ENCODE measurements around the gene NSMCE4A. TPM values are rescaled to one million over a fixed set of nuclear protein-coding genes. Genes with fewer than 3 reads are reported as not detected.

Gene NSMCE4A
- total and polyA plus RNA-seq, 9 of the 15 experiments (the other 6 are each of a cell fraction or from before 2014, with no cell fraction given) = 8.4 to 88.5 (median 46.4) TPM

DNA sequence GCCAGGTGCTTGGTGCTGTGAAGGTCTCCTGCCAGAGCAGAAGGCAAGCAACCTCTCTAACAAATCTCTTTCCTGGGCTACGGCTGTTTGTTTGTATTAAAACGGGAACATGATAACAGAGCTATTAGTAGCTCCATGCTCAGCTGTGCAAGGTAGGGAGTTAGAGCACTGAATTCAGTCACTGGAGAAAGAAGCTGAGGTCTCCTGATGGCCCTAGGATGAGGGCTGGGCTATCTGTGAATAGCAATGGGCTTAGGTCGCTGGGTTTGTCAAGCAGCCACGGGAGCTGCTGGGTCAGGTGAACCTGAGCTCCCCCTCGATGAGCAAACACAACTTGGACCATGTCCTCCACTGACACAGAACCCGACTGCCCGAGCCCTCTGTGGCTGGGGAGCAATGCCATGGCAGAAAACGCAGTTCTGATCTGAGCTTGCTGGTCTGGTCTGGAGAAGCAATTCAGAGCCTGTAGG is 38.3 kb upstream of the NSMCE4A start:
- FAIRE-seq (no peak), ATAC-seq (no peak), DNase-seq (ENCODE audit: extremely low read depth in 1 of 4, low spot score in 3 of 4) (no peak)
- Histone ChIP-seq H3K79me2 (ENCODE audit: control insufficient read depth, insufficient read depth, low read length) (no peaks in the 10 kb centered on the region), H3K4me3 (no peak overlapping the region), H4K20me1 (replicated peaks; ENCODE audit: control insufficient read depth, insufficient read depth, low read length) (no peaks in the 10 kb centered on the region), H2AFZ (ENCODE audit: low read depth, low read length) (no peak overlapping the region), H3K9me3 (replicated peaks; ENCODE audit: control insufficient read depth, insufficient read depth, low read depth, low read length) (no peaks in the 10 kb centered on the region), H3K4me2 (ENCODE audit: insufficient read depth, low read length) (no peak overlapping the region), H3K27ac (ENCODE audit: extremely low read depth, low read depth, low read length) (no peak overlapping the region), H3K9me1 (ENCODE audit: control insufficient read depth, insufficient read depth, low read length) (no peaks in the 10 kb centered on the region), H3K36me3 (ENCODE audit: control insufficient read depth, insufficient read depth, low read length) (no peaks in the 10 kb centered on the region), H3K9ac (ENCODE audit: insufficient read depth in 1 of 2, low read depth in 2 of 2, low read length in 2 of 2) (no peak overlapping the region), H3K4me1 (replicated peaks in 1 of 2; ENCODE audit: control insufficient read depth in 2 of 2, insufficient read depth in 2 of 2, low read length in 2 of 2) (no peaks in the 10 kb centered on the region), H3K27me3 (ENCODE audit: control insufficient read depth in 2 of 2, insufficient read depth in 2 of 2, low read length in 2 of 2) (peaks cover 9 to 37% of the 10 kb centered on the region in 2 experiments)
- 3% methylated on average over 6 of the region's 8 CpGs for WGBS (ENCODE audit: insufficient coverage, low coverage, missing lambda C conversion rate)
- BruUV-seq (replicated peaks) = no TSS peak
- intact Hi-C loops (cut with micrococcal nuclease) (no loop called here), in situ Hi-C loops (cut with MboI) (no loop called here)
- ChIA-PET POLR2A (no interaction called here), CTCF (ENCODE audit: low intra/inter-chr PET ratio) (no interaction called here)
- no peak for TF ChIP-seq RHOXF2B (CRISPR knock-in tag; conservative IDR thresholded peaks at IDR 0.05)
- TF ChIP-seq EP400 (IDR thresholded peaks at IDR 0.05) = no peak
- no peak for TF ChIP-seq NONO (IDR thresholded peaks at IDR 0.05; ENCODE audit: low read depth in 2 of 2, low read length in 1 of 2)
- no peak for TF ChIP-seq ZFP30 (CRISPR knock-in tag; IDR thresholded peaks at IDR 0.05; ENCODE audit: borderline replicate concordance)
- TF ChIP-seq PHB (CRISPR knock-in tag; IDR thresholded peaks at IDR 0.05) = no peak
- TF ChIP-seq TCF3 (CRISPR knock-in tag; IDR thresholded peaks at IDR 0.05) = no peak
- TF ChIP-seq, protein P1, sequence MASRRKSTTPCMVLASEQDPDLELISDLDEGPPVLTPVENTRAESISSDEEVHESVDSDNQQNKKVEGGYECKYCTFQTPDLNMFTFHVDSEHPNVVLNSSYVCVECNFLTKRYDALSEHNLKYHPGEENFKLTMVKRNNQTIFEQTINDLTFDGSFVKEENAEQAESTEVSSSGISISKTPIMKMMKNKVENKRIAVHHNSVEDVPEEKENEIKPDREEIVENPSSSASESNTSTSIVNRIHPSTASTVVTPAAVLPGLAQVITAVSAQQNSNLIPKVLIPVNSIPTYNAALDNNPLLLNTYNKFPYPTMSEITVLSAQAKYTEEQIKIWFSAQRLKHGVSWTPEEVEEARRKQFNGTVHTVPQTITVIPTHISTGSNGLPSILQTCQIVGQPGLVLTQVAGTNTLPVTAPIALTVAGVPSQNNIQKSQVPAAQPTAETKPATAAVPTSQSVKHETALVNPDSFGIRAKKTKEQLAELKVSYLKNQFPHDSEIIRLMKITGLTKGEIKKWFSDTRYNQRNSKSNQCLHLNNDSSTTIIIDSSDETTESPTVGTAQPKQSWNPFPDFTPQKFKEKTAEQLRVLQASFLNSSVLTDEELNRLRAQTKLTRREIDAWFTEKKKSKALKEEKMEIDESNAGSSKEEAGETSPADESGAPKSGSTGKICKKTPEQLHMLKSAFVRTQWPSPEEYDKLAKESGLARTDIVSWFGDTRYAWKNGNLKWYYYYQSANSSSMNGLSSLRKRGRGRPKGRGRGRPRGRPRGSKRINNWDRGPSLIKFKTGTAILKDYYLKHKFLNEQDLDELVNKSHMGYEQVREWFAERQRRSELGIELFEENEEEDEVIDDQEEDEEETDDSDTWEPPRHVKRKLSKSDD (conservative IDR thresholded peaks at IDR 0.05; ENCODE audit: low read length) = no peak
- no peak for TF ChIP-seq ZNF224 (CRISPR knock-in tag; IDR thresholded peaks at IDR 0.05)
- TF ChIP-seq CREB1 (IDR thresholded peaks at IDR 0.05) = no peak
- no peak for TF ChIP-seq CREB1 (CRISPR knock-in tag; IDR thresholded peaks at IDR 0.05)
- no peak for TF ChIP-seq TEAD4 (IDR thresholded peaks at IDR 0.05; ENCODE audit: low read length)
- TF ChIP-seq TEAD4 (CRISPR knock-in tag; IDR thresholded peaks at IDR 0.05; ENCODE audit: borderline replicate concordance) = no peak
- TF ChIP-seq ZNF668 (CRISPR knock-in tag; IDR thresholded peaks at IDR 0.05) = no peak
- no peak for TF ChIP-seq DACH1 (IDR thresholded peaks at IDR 0.05; ENCODE audit: partially characterized antibody)
- no peak for TF ChIP-seq NKRF (IDR thresholded peaks at IDR 0.05; ENCODE audit: borderline replicate concordance)

Measured in K562 (cell line).